ENCODE results near the gene SERPINC1.

The SERPINC1 gene

GRCh38 chr1:173878251-173878650 is 38.9 kb downstream of the SERPINC1 start:
- Mint-ChIP-seq H3K9me3 (no peaks in the 10 kb centered on the region), H3K4me3 (no peak overlapping the region), H3K27ac (no peak overlapping the region), H3K36me3 (peaks cover 32 to 35% of the 10 kb centered on the region in 2 donors), H3K4me1 (peaks cover 0 to 2% of the 10 kb centered on the region in 2 donors), H3K27me3 (no peaks in the 10 kb centered on the region)
- ATAC-seq (replicated peaks) (no peak), DNase-seq (no peak)

- H3K4me1 Mint-ChIP-seq = peaks cover 2 to 8% of the 10 kb centered on the region in 2 donors
- DNase-seq = no peak
- H3K4me3 Mint-ChIP-seq = no peak overlapping the region
- no peak overlapping the region for H3K27ac Mint-ChIP-seq
- H3K9me3 Mint-ChIP-seq = no peaks in the 10 kb centered on the region
- H3K36me3 Mint-ChIP-seq = peaks cover 36 to 38% of the 10 kb centered on the region in 2 donors
- no peak for ATAC-seq (replicated peaks)
- no peaks in the 10 kb centered on the region for H3K27me3 Mint-ChIP-seq
These were observed 40.4 kb downstream of the SERPINC1 start for GRCh38 chr1:173876732-173877131.

- no peaks in the 10 kb centered on the region for H3K27me3 Mint-ChIP-seq
- no peaks in the 10 kb centered on the region for H3K9me3 Mint-ChIP-seq
- H3K36me3 Mint-ChIP-seq = peaks cover 34 to 44% of the 10 kb centered on the region in 2 donors
- no peak overlapping the region for H3K4me3 Mint-ChIP-seq
- no peak overlapping the region for H3K27ac Mint-ChIP-seq
- DNase-seq (no peak), ATAC-seq (replicated peaks) (no peak)
- H3K4me1 Mint-ChIP-seq = peaks cover 21 to 36% of the 10 kb centered on the region in 2 donors
These were observed 45.6 kb downstream of the SERPINC1 start for GRCh38 chr1:173871500-173871899.

- H3K4me1 Mint-ChIP-seq = peaks cover 21 to 40% of the 10 kb centered on the region in 2 donors
- no peak for DNase-seq
- ATAC-seq (replicated peaks) = no peak
- H3K9me3 Mint-ChIP-seq = no peaks in the 10 kb centered on the region
- no peak overlapping the region for H3K27ac Mint-ChIP-seq
- no peak overlapping the region for H3K4me3 Mint-ChIP-seq
- H3K27me3 Mint-ChIP-seq = no peaks in the 10 kb centered on the region
- peaks cover 38 to 48% of the 10 kb centered on the region in 2 donors for H3K36me3 Mint-ChIP-seq
These were observed 46.0 kb downstream of the SERPINC1 start for GRCh38 chr1:173871091-173871490.

GRCh38 chr1:173870252-173871075 is 46.7 kb downstream of the SERPINC1 start:
- Mint-ChIP-seq H3K9me3 (no peaks in the 10 kb centered on the region), H3K4me3 (peak overlapping the region; percentile 29 to 39), H3K4me1 (peaks cover 26 to 46% of the 10 kb centered on the region in 2 donors), H3K27ac (peak overlapping the region; percentile 56), H3K36me3 (peaks cover 39 to 48% of the 10 kb centered on the region in 2 donors), H3K27me3 (no peaks in the 10 kb centered on the region)
- DNase-seq (no peak), ATAC-seq (replicated peaks) (no peak)

GRCh38 chr1:173869021-173869359 is 48.1 kb downstream of the SERPINC1 start:
- H3K4me3 Mint-ChIP-seq = peak overlapping the region; percentile 93 to 97
- H3K27ac Mint-ChIP-seq = peak overlapping the region; percentile 99
- no peak for DNase-seq
- peak in 1 of 2 donors; percentile 0 for ATAC-seq (replicated peaks)
- H3K27me3 Mint-ChIP-seq = no peaks in the 10 kb centered on the region
- no peaks in the 10 kb centered on the region for H3K9me3 Mint-ChIP-seq
- peaks cover 48 to 63% of the 10 kb centered on the region in 2 donors for H3K36me3 Mint-ChIP-seq
- H3K4me1 Mint-ChIP-seq = peaks cover 34 to 61% of the 10 kb centered on the region in 2 donors

GRCh38 chr1:173868266-173869020 is 48.7 kb downstream of the SERPINC1 start, which contains the start of gene ZBTB37:
TSS of gene ZBTB37 (plus strand) at chr1:173868380. CDS start at chr1:173870226, 1,846 bp downstream.
- Mint-ChIP-seq H3K27ac (peak within 1 kb of the TSS; percentile 99), H3K4me3 (peak within 1 kb of the TSS; percentile 93 to 97), H3K4me1 (peaks cover 36 to 65% of the 10 kb centered on the region in 2 donors), H3K36me3 (peaks cover 51 to 67% of the 10 kb centered on the region in 2 donors), H3K27me3 (no peaks in the 10 kb centered on the region), H3K9me3 (no peaks in the 10 kb centered on the region)
- peak; percentile 93 for DNase-seq
- peak; percentile 74 to 78 for ATAC-seq (replicated peaks)

- DNase-seq (peak; percentile 99), ATAC-seq (replicated peaks) (peak; percentile 82 to 85)
- no peaks in the 10 kb centered on the region for H3K9me3 Mint-ChIP-seq
- H3K36me3 Mint-ChIP-seq = peaks cover 49 to 68% of the 10 kb centered on the region in 2 donors
- peak within 1 kb of the TSS; percentile 99 for H3K27ac Mint-ChIP-seq
- peak within 1 kb of the TSS; percentile 93 to 97 for H3K4me3 Mint-ChIP-seq
- no peaks in the 10 kb centered on the region for H3K27me3 Mint-ChIP-seq
- H3K4me1 Mint-ChIP-seq = peaks cover 36 to 61% of the 10 kb centered on the region in 2 donors
These were observed 49.3 kb downstream of the SERPINC1 start, which contains the start of gene GAS5 for GRCh38 chr1:173867753-173868265. TSS of gene GAS5 (minus strand) at chr1:173867989.

GRCh38 chr1:173867141-173867752 is 49.9 kb downstream of the SERPINC1 start:
- Mint-ChIP-seq H3K9me3 (no peaks in the 10 kb centered on the region), H3K27ac (peak overlapping the region; percentile 99), H3K4me1 (peaks cover 34 to 59% of the 10 kb centered on the region in 2 donors), H3K4me3 (peak overlapping the region; percentile 93 to 97), H3K27me3 (no peaks in the 10 kb centered on the region), H3K36me3 (peaks cover 49 to 70% of the 10 kb centered on the region in 2 donors)
- ATAC-seq (replicated peaks) (no peak), DNase-seq (no peak)

GRCh38 chr1:173866413-173867115 is 50.6 kb downstream of the SERPINC1 start:
- ATAC-seq (replicated peaks) (no peak), DNase-seq (no peak)
- Mint-ChIP-seq H3K36me3 (peaks cover 49 to 71% of the 10 kb centered on the region in 2 donors), H3K4me3 (peak overlapping the region; percentile 93 to 97), H3K4me1 (peaks cover 33 to 57% of the 10 kb centered on the region in 2 donors), H3K27ac (peak overlapping the region; percentile 99), H3K9me3 (no peaks in the 10 kb centered on the region), H3K27me3 (no peaks in the 10 kb centered on the region)

GRCh38 chr1:173865468-173866164 is 51.5 kb downstream of the SERPINC1 start:
- Mint-ChIP-seq H3K36me3 (peaks cover 45 to 70% of the 10 kb centered on the region in 2 donors), H3K4me3 (peak overlapping the region; percentile 93 to 97), H3K27me3 (no peaks in the 10 kb centered on the region)

GRCh38 chr1:173864179-173864867 is 52.8 kb downstream of the SERPINC1 start:
- DNase-seq = no peak
- H3K4me1 Mint-ChIP-seq = peaks cover 24 to 43% of the 10 kb centered on the region in 2 donors
- H3K27ac Mint-ChIP-seq = peak overlapping the region; percentile 99
- no peaks in the 10 kb centered on the region for H3K9me3 Mint-ChIP-seq
- no peaks in the 10 kb centered on the region for H3K27me3 Mint-ChIP-seq
- peak overlapping the region; percentile 93 to 97 for H3K4me3 Mint-ChIP-seq
- H3K36me3 Mint-ChIP-seq = peaks cover 45 to 66% of the 10 kb centered on the region in 2 donors
- no peak for ATAC-seq (replicated peaks)

More at GRCh38 chr1:173865468-173866164, 51.5 kb downstream of the SERPINC1 start:
- Mint-ChIP-seq H3K9me3 (no peaks in the 10 kb centered on the region), H3K4me1 (peaks cover 29 to 54% of the 10 kb centered on the region in 2 donors), H3K27ac (peak overlapping the region; percentile 99)
- no peak for DNase-seq
- no peak for ATAC-seq (replicated peaks)
